Measurements from ENCODE around the gene FGF3.

Gene FGF3

GRCh38 chr11:69832561-69833413 lies 13.6 kb upstream of the FGF3 start:
- TF ChIP-seq CEBPB (IDR thresholded peaks at IDR 0.05) (no peak), ZBTB7A (IDR thresholded peaks at IDR 0.05; ENCODE audit: low read depth) (no peak), TCF12 (IDR thresholded peaks at IDR 0.05; ENCODE audit: low read depth) (no peak), FOXM1 (IDR thresholded peaks at IDR 0.05; ENCODE audit: borderline replicate concordance, low read depth) (no peak), EP300 (IDR thresholded peaks at IDR 0.05; ENCODE audit: borderline replicate concordance) (no peak), NFIC (IDR thresholded peaks at IDR 0.05) (no peak), EGR1 (IDR thresholded peaks at IDR 0.05) (no peak), REST (IDR thresholded peaks at IDR 0.05; ENCODE audit: low read depth) (no peak)
- TF ChIP-seq, protein P1, sequence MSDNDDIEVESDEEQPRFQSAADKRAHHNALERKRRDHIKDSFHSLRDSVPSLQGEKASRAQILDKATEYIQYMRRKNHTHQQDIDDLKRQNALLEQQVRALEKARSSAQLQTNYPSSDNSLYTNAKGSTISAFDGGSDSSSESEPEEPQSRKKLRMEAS (IDR thresholded peaks at IDR 0.05) = no peak

DNA sequence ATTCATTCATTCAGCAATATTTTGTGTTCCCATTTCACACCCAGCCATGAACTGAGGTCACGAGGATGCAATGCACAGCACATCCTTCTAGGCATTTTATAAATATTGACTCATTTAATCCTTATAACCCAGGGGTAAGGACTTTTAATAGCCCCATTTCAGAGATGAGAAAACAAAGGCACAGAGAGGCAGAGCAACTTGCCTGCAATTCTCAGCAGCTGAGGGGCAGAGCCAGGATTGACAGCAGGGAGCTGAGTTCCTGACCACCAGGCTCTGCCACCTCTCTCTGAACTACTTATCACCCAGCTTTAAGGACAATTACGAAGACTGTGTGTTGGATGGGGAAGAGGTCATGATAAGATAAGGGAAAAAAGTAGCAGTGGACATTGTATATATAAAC lies 12.8 kb upstream of the FGF3 start:
- TF ChIP-seq TEAD4 (IDR thresholded peaks at IDR 0.05) = no peak
- TF ChIP-seq TCF12 (IDR thresholded peaks at IDR 0.05; ENCODE audit: low read depth) = no peak
- no peak for TF ChIP-seq USF1 (IDR thresholded peaks at IDR 0.05)
- TF ChIP-seq RAD21 (IDR thresholded peaks at IDR 0.05; ENCODE audit: low read depth) = no peak
- TF ChIP-seq FOXM1 (IDR thresholded peaks at IDR 0.05; ENCODE audit: borderline replicate concordance, low read depth) = no peak
- TF ChIP-seq TAF1 (IDR thresholded peaks at IDR 0.05; ENCODE audit: low read depth) = no peak
- no peak for TF ChIP-seq CEBPB (IDR thresholded peaks at IDR 0.05)
- no peak for TF ChIP-seq ZBTB7A (IDR thresholded peaks at IDR 0.05; ENCODE audit: low read depth)
- no peak for TF ChIP-seq REST (IDR thresholded peaks at IDR 0.05; ENCODE audit: low read depth)

GRCh38 chr11:69830086-69830485 lies 10.9 kb upstream of the FGF3 start:
- no peak for TF ChIP-seq RAD21 (IDR thresholded peaks at IDR 0.05; ENCODE audit: low read depth)
- TF ChIP-seq, protein P1 (IDR thresholded peaks at IDR 0.05) = no peak

GRCh38 chr11:69828971-69829344 lies 9.7 kb upstream of the FGF3 start:
- TF ChIP-seq NFIC (IDR thresholded peaks at IDR 0.05) (no peak), FOXM1 (IDR thresholded peaks at IDR 0.05; ENCODE audit: borderline replicate concordance, low read depth) (no peak), CEBPB (IDR thresholded peaks at IDR 0.05) (no peak), TEAD4 (IDR thresholded peaks at IDR 0.05) (no peak), TAF1 (IDR thresholded peaks at IDR 0.05; ENCODE audit: low read depth) (no peak), YY1 (IDR thresholded peaks at IDR 0.05; ENCODE audit: low read depth) (no peak), TCF12 (IDR thresholded peaks at IDR 0.05; ENCODE audit: low read depth) (no peak), REST (IDR thresholded peaks at IDR 0.05; ENCODE audit: low read depth) (no peak), ZBTB7A (IDR thresholded peaks at IDR 0.05; ENCODE audit: low read depth) (no peak), EGR1 (IDR thresholded peaks at IDR 0.05) (no peak), CREB1 (IDR thresholded peaks at IDR 0.05; ENCODE audit: low read depth) (no peak), USF1 (IDR thresholded peaks at IDR 0.05) (no peak), EP300 (IDR thresholded peaks at IDR 0.05; ENCODE audit: borderline replicate concordance) (no peak), RAD21 (IDR thresholded peaks at IDR 0.05; ENCODE audit: low read depth) (no peak)
- TF ChIP-seq, protein P1 (IDR thresholded peaks at IDR 0.05) = no peak
